Stomach (tissue), 4 donors: ENCODE data around the gene INPP1.

Source experiments
- CTCF ChIP-seq, 7 experiments: fragments of 450-650 bp in 4 of 7; fragments of 200-600 bp in 3 of 7; sonication (generic) in 3 of 7; IDR thresholded peaks; one replicate each; pipeline ENCODE4 v1.5.1; 2016 to 2019; ENCODE audit warnings: antibody characterized with exemption in 7 of 7, control low read depth in 2 of 7, mild to moderate bottlenecking in 1 of 7
- POLR2A ChIP-seq, 4 donors: fragments of 450-650 bp; IDR thresholded peaks; one replicate each; pipeline ENCODE4 v1.6.1; 2016; ENCODE audit warnings: antibody characterized with exemption in 4 of 4, control low read depth in 2 of 4, mild to moderate bottlenecking in 1 of 4, moderate library complexity in 1 of 4

GRCh38 chr2:190327867-190328572, 15.4 kb upstream of the INPP1 start:
- TF ChIP-seq POLR2A (IDR thresholded peaks at IDR 0.05) (no peak), CTCF (IDR thresholded peaks at IDR 0.05) (no peak)
